ENCODE data around the gene KLF5. TPM values are rescaled to one million over a fixed set of nuclear protein-coding genes. Genes with fewer than 3 reads are reported as not detected.
A peak's percentile ranks its signal among the peaks of the same experiment; 100 is the strongest.

The KLF5 gene
- total and polyA plus RNA-seq, 2 of the 4 experiments (the other 2 are of a cell fraction): 5.4 to 8.8 TPM

- Histone ChIP-seq H2BK120ac (ENCODE audit: low read depth, low read length) (peak overlapping the region; percentile 10; the same call in 1 of the 2 replicates), H3K4me1 (ENCODE audit: control insufficient read depth, insufficient read depth, low read length) (peaks cover 15% of the 10 kb centered on the region), H3K4ac (ENCODE audit: low read depth, low read length) (peak overlapping the region; percentile 8), H3K27me3 (ENCODE audit: control insufficient read depth, insufficient read depth, low read length) (no peaks in the 10 kb centered on the region), H2BK15ac (ENCODE audit: low read depth, low read length) (peak overlapping the region; percentile 42; the same call in 2 of the 3 replicates), H3K56ac (ENCODE audit: extremely low read depth, insufficient read depth, low read length) (no peak overlapping the region), H3K36me3 (ENCODE audit: control insufficient read depth, insufficient read depth, low read length) (0 out of 2 replicates have a peak, but pooled peaks cover under 1% of the 10 kb centered on the region), H4K8ac (ENCODE audit: low read depth in 2 of 2, low read length in 2 of 2) (peak overlapping the region in 1 of 2 experiments; percentile 46; a peak in 1 of 4 replicates), H2AFZ (replicated peaks; ENCODE audit: low read length, poor library complexity) (no peak overlapping the region), H3K79me1 (ENCODE audit: low read depth in 1 of 2, low read length in 2 of 2) (peaks cover 20 to 39% of the 10 kb centered on the region in 2 experiments; a peak in 3 of 4 replicates), H3K23ac (ENCODE audit: low read depth, low read length) (peak overlapping the region; percentile 2; the same call in 1 of the 2 replicates), H3K9me1 (ENCODE audit: insufficient read depth, low read length) (peaks cover 5% of the 10 kb centered on the region), H2BK5ac (ENCODE audit: low read depth, low read length, poor library complexity, severe bottlenecking) (peak overlapping the region; percentile 80), H2BK20ac (ENCODE audit: low read depth, low read length) (peak overlapping the region; percentile 7; the same call in 1 of the 2 replicates), H2AK9ac (replicated peaks; ENCODE audit: low read depth, low read length, poor library complexity) (no peak overlapping the region), H3K4me3 (ENCODE audit: insufficient read depth, low read depth, low read length) (no peak overlapping the region), H4K5ac (ENCODE audit: low read depth, low read length) (peak overlapping the region; percentile 67; the same call in 1 of the 2 replicates), H2AK5ac (ENCODE audit: low read depth, low read length) (peak overlapping the region; percentile 59; the same call in 1 of the 2 replicates), H3K14ac (replicated peaks; ENCODE audit: low read depth, low read length) (no peak overlapping the region), H3K27ac (ENCODE audit: insufficient read depth, low read length) (no peak overlapping the region), H3K18ac (ENCODE audit: low read depth, low read length) (peak overlapping the region; percentile 61; the same call in 1 of the 2 replicates), H4K20me1 (ENCODE audit: insufficient read depth, low read length) (no peaks in the 10 kb centered on the region), H3K4me2 (ENCODE audit: low read depth, low read length) (no peak overlapping the region), H3K9me3 (ENCODE audit: control insufficient read depth, insufficient read depth, low read length) (no peaks in the 10 kb centered on the region), H3K9ac (ENCODE audit: low read depth, low read length) (no peak overlapping the region), H4K91ac (ENCODE audit: insufficient read depth, low read depth, low read length) (no peak overlapping the region)
- ChIA-PET CTCF (no interaction called here), POLR2A (ENCODE audit: unreplicated experiment) (no interaction called here)
- ATAC-seq (ENCODE audit: low read depth) (no peak), DNase-seq (no peak)
- TF ChIP-seq FOS (IDR thresholded peaks at IDR 0.05; ENCODE audit: low read depth, low read length) (no peak), RCOR1 (IDR thresholded peaks at IDR 0.05; ENCODE audit: insufficient replicate concordance, low read length) (no peak), BHLHE40 (IDR thresholded peaks at IDR 0.05; ENCODE audit: low read depth, low read length) (no peak), RAD21 (IDR thresholded peaks at IDR 0.05; ENCODE audit: low read length) (no peak), ELK1 (IDR thresholded peaks at IDR 0.05; ENCODE audit: borderline replicate concordance, low read depth, low read length) (no peak), SMC3 (IDR thresholded peaks at IDR 0.05; ENCODE audit: low read depth, low read length) (no peak), CHD1 (IDR thresholded peaks at IDR 0.05; ENCODE audit: low read depth, low read length) (no peak), NFE2L2 (IDR thresholded peaks at IDR 0.05; ENCODE audit: low read depth, low read length) (no peak), POLR2A (IDR thresholded peaks at IDR 0.05; ENCODE audit: low read depth, low read length) (no peak), MXI1 (IDR thresholded peaks at IDR 0.05; ENCODE audit: borderline replicate concordance, low read depth, low read length) (no peak)
- WGBS, 2 experiments (ENCODE audit: extremely low coverage in 2 of 2, insufficient read length in 1 of 2): 100% methylated on average over 2 of the region's 5 CpGs; no CpG with 5 or more reads in 1 of the 2 experiments
- dilution Hi-C loops (cut with HindIII; ENCODE audit: low sequenced_read_pairs, unreplicated experiment) (no loop called here), in situ Hi-C loops (cut with MboI; ENCODE audit: low sequenced_read_pairs) (no loop called here), intact Hi-C loops (cut with micrococcal nuclease) (no loop called here)
- no TSS peak for BruUV-seq (replicated peaks)
Observed at GRCh38 chr13:73070451-73071098, 11.8 kb downstream of the KLF5 start.
